Mesangial cell (primary cell): ENCODE measurements around the gene RPL9. TPM values are rescaled to one million over a fixed set of nuclear protein-coding genes. Genes with fewer than 3 reads are reported as not detected.

Source experiments
- total RNA-seq: library from RNA; depleted of rRNA; stranded (reverse); fragments of >200 nt; gene quantifications from 2 replicates; pipeline ENCODE4 v1.2.3, GENCODE V29; 2015

RPL9 gene
- 1,740 and 2,170 TPM in 2 replicates for total RNA-seq

GRCh38 chr4:39458505-39459300 is at the start of gene RPL9, which contains the start of gene LIAS:
TSS of gene RPL9 (minus strand) at chr4:39458922. CDS start at chr4:39458439, 483 bp downstream.
TSS of gene LIAS (plus strand) at chr4:39459056. CDS start at chr4:39459118, 62 bp downstream.

DNA sequence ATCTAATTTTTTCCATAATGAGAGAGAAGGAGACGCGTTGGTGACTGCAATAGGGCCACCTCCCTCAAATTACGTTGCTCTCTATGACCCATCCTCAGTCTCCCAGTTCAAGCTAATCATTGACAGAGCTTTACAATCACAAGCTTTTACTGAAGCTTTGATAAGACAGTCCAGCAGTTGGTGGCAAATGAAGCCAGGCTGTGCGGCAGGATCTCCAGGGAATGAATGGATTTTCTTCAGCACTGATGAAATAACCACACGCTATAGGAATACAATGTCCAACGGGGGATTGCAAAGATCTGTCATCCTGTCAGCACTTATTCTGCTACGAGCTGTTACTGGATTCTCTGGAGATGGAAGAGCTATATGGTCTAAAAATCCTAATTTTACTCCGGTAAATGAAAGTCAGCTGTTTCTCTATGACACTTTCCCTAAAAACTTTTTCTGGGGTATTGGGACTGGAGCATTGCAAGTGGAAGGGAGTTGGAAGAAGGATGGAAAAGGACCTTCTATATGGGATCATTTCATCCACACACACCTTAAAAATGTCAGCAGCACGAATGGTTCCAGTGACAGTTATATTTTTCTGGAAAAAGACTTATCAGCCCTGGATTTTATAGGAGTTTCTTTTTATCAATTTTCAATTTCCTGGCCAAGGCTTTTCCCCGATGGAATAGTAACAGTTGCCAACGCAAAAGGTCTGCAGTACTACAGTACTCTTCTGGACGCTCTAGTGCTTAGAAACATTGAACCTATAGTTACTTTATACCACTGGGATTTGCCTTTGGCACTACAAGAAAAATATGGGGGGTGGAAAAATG is 51.7 kb downstream of the RPL9 start, which contains the start of gene KLB:
KLB (plus strand) TSS at position 168 of the 821 bp plus-strand sequence; CDS start at position 188, 20 bp downstream.

Other genes with a start within 250 kb of the RPL9 start
- 27.9 and 30.6 TPM in 2 replicates for gene RFC1, start 92.6 kb downstream of the RPL9 start, total RNA-seq
- gene KLB, start 52.0 kb downstream of the RPL9 start, total RNA-seq = under 0.01 TPM in 1 of 2 replicates, not detected in the other
- gene LIAS, start 134 bp upstream of the RPL9 start, total RNA-seq = 4.9 and 6.6 TPM in 2 replicates
- 52.2 and 57.8 TPM in 2 replicates for gene UGDH, start 68.5 kb upstream of the RPL9 start, total RNA-seq
- 10.6 and 23.8 TPM in 2 replicates for gene SMIM14, start 179.9 kb upstream of the RPL9 start, total RNA-seq
- 15.6 and 17.6 TPM in 2 replicates for gene UBE2K, start 239.2 kb upstream of the RPL9 start, total RNA-seq